ENCODE data around the gene CDH5.

CDH5 gene

GRCh38 chr16:66354034-66354909 is 12.2 kb upstream of the CDH5 start:
- no peak overlapping the region for H3K4me3 ChIP-seq (ENCODE audit: low read depth, low read length)

GRCh38 chr16:66355526-66355925 is 11.0 kb upstream of the CDH5 start:
- no peak overlapping the region for H3K4me3 ChIP-seq (ENCODE audit: low read depth, low read length)

GRCh38 chr16:66357523-66357928 is 9.0 kb upstream of the CDH5 start:
- no peak overlapping the region for H3K4me3 ChIP-seq (ENCODE audit: low read depth, low read length)

GRCh38 chr16:66358231-66358630 is 8.3 kb upstream of the CDH5 start:
- H3K4me3 ChIP-seq (ENCODE audit: low read depth, low read length), result no peak overlapping the region

- H3K4me3 ChIP-seq (ENCODE audit: low read depth, low read length), result no peak overlapping the region
Measured at GRCh38 chr16:66359012-66359411, 7.5 kb upstream of the CDH5 start.

- no peak overlapping the region for H3K4me3 ChIP-seq (ENCODE audit: low read depth, low read length)
Measured at GRCh38 chr16:66359811-66360608, 6.5 kb upstream of the CDH5 start.

GRCh38 chr16:66360624-66361324 is 5.7 kb upstream of the CDH5 start:
- no peak overlapping the region for H3K4me3 ChIP-seq (ENCODE audit: low read depth, low read length)

GRCh38 chr16:66361604-66362135 is 4.8 kb upstream of the CDH5 start:
- no peak overlapping the region for H3K4me3 ChIP-seq (ENCODE audit: low read depth, low read length)

GRCh38 chr16:66363211-66363777 is 3.2 kb upstream of the CDH5 start:
- no peak overlapping the region for H3K4me3 ChIP-seq (ENCODE audit: low read depth, low read length)

- no peak overlapping the region for H3K4me3 ChIP-seq (ENCODE audit: low read depth, low read length)
Measured at GRCh38 chr16:66364117-66364958, 2.2 kb upstream of the CDH5 start.

GRCh38 chr16:66364959-66365306 is 1.6 kb upstream of the CDH5 start:
- H3K4me3 ChIP-seq (ENCODE audit: low read depth, low read length), result no peak overlapping the region

- no peak overlapping the region for H3K4me3 ChIP-seq (ENCODE audit: low read depth, low read length)
Measured at GRCh38 chr16:66365651-66366050, 840 bp upstream of the CDH5 start.

- no peak overlapping the region for H3K4me3 ChIP-seq (ENCODE audit: low read depth, low read length)
Measured at GRCh38 chr16:66367968-66368891, 1.7 kb downstream of the CDH5 start.

- H3K4me3 ChIP-seq (ENCODE audit: low read depth, low read length), result no peak overlapping the region
Measured at GRCh38 chr16:66369055-66369592, 2.6 kb downstream of the CDH5 start.

- no peak overlapping the region for H3K4me3 ChIP-seq (ENCODE audit: low read depth, low read length)
Measured at GRCh38 chr16:66370786-66371684, 4.5 kb downstream of the CDH5 start.

- H3K4me3 ChIP-seq (ENCODE audit: low read depth, low read length), result no peak overlapping the region
Measured at GRCh38 chr16:66372078-66372897, 5.8 kb downstream of the CDH5 start.

- no peak overlapping the region for H3K4me3 ChIP-seq (ENCODE audit: low read depth, low read length)
Measured at GRCh38 chr16:66372898-66373155, 6.3 kb downstream of the CDH5 start.

All from iPS-11a (cell line).